B cell (primary cell): ENCODE data around the gene RALGAPA2.

ENCODE experiments used
- EZH2 ChIP-seq: IDR thresholded peaks from 2 replicates; pipeline ENCODE4 v1.6.1; 2012; ENCODE audit warnings: borderline replicate concordance, low read depth, mild to moderate bottlenecking, moderate library complexity, low read length; ENCODE audit not compliant: insufficient read depth, poor library complexity, severe bottlenecking
- TF ChIP-seq, protein P1 (sequence below): fragments of 200-600 bp; IDR thresholded peaks from one replicate; pipeline ENCODE4 v1.8.0; 2022; ENCODE audit warnings: antibody characterized with exemption, mild to moderate bottlenecking

DNA sequence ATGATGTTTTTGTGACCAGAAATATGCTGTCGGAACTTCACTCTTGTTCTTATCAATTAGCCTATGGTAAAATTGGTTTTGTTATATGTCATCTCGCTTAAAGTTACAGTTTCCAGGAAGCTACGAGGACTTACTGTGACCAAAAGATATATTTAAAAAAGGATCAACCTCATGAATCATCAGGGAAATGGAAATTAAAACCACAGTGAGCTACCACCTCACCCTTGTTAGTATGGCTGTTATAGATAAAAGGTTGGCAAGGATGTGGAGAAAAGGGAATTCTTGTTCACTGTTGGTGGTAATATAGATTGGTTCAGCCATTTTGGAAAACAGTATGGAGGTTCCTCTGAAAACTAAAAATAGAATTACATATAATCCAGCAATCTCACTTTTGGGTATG lies 358.9 kb downstream of the RALGAPA2 start:
- TF ChIP-seq, protein P1, sequence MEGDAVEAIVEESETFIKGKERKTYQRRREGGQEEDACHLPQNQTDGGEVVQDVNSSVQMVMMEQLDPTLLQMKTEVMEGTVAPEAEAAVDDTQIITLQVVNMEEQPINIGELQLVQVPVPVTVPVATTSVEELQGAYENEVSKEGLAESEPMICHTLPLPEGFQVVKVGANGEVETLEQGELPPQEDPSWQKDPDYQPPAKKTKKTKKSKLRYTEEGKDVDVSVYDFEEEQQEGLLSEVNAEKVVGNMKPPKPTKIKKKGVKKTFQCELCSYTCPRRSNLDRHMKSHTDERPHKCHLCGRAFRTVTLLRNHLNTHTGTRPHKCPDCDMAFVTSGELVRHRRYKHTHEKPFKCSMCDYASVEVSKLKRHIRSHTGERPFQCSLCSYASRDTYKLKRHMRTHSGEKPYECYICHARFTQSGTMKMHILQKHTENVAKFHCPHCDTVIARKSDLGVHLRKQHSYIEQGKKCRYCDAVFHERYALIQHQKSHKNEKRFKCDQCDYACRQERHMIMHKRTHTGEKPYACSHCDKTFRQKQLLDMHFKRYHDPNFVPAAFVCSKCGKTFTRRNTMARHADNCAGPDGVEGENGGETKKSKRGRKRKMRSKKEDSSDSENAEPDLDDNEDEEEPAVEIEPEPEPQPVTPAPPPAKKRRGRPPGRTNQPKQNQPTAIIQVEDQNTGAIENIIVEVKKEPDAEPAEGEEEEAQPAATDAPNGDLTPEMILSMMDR = no peak
- no peak for TF ChIP-seq EZH2
